ENCODE data around the gene SCN8A. TPM values are rescaled to one million over a fixed set of nuclear protein-coding genes. Genes with fewer than 3 reads are reported as not detected.

SCN8A gene
- total RNA-seq, 1 donor from 2014 or later: 1.3 TPM

DNA sequence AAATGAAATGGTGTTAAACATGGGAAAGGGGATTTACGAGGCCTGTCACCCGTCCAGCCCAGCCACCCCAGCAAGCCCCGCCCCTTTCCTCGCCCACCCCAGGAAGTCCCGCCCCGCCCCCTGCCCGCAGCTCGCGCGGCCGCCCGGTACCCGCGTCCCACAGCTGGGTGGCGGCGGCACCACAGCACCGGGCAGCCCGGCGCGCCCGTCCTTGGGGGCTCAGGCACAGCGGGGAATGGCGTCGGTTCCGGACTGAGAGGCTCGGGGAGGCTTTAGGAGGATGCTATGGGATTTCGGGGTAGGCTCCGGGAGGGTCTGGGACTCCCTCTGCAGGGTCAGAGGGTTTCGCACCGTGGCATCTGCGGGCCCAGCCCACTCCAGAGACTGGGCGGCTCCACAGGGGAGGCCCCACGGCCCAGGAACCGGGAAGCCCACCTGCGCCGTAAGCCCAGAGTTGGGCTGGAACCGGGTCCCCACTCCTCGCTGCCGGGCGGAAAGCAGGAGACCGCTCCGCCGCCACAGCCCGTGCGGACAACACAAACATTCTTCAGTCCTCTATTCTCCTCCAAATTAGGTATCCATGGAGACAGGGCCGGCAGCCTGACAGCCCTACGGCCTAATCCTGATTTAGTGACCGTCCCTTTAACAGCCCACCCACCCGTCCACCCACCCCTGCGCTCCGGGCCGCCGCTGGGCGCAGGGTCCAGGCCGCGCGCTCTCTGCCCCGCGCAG, 256.0 kb downstream of the SCN8A start:
- DNase-seq (ENCODE audit: low read depth): no peak
- Histone ChIP-seq H3K27me3 (ENCODE audit: control insufficient read depth, insufficient read depth, low read length) (no peaks in the 10 kb centered on the region), H3K36me3 (ENCODE audit: control insufficient read depth, insufficient read depth, low read length) (no peaks in the 10 kb centered on the region), H3K4me3 (ENCODE audit: low read depth, low read length) (peak overlapping the region; percentile 67)
- TF ChIP-seq, protein P1, sequence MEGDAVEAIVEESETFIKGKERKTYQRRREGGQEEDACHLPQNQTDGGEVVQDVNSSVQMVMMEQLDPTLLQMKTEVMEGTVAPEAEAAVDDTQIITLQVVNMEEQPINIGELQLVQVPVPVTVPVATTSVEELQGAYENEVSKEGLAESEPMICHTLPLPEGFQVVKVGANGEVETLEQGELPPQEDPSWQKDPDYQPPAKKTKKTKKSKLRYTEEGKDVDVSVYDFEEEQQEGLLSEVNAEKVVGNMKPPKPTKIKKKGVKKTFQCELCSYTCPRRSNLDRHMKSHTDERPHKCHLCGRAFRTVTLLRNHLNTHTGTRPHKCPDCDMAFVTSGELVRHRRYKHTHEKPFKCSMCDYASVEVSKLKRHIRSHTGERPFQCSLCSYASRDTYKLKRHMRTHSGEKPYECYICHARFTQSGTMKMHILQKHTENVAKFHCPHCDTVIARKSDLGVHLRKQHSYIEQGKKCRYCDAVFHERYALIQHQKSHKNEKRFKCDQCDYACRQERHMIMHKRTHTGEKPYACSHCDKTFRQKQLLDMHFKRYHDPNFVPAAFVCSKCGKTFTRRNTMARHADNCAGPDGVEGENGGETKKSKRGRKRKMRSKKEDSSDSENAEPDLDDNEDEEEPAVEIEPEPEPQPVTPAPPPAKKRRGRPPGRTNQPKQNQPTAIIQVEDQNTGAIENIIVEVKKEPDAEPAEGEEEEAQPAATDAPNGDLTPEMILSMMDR (IDR thresholded peaks at IDR 0.05; ENCODE audit: insufficient read depth, low read length, poor library complexity, severe bottlenecking): no peak

DNA sequence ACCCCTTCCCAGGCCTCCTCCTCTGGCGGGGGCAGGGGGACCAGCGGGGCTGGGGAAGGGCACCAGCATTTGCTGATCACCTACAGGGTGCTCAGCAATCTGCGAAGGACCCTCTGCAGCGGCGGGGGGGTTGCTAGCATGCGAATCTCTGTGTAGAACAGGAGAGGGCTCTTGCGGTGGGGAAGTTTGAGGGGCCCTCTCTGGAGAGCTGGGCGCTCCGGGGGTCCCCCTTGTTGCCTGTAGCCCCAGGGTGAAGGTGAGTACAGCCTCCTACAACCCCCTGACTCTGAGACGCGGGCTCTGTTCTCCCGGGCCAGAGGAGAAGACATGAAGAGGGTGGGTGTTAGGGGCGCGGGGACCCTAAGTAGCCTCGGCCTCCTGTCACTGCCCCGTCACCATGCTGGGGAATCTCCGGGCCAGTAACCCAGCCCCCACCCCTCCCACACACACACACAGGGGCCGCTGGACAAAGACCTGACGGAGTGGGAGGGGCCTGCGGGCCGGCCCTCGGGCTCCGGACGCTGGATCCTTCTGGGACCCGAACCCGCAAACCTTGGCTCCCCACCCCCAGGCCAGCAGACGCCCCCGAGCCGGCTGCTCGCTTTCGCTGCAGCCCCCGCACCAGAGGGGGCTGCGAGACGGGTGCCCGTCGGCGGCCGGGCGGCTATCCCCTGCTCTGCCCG, 256.8 kb downstream of the SCN8A start:
- TF ChIP-seq, protein P1 (IDR thresholded peaks at IDR 0.05; ENCODE audit: insufficient read depth, low read length, poor library complexity, severe bottlenecking): no peak
- H3K4me3 ChIP-seq (ENCODE audit: low read depth, low read length): peak overlapping the region; percentile 67
- H3K36me3 ChIP-seq (ENCODE audit: control insufficient read depth, insufficient read depth, low read length): no peaks in the 10 kb centered on the region
- DNase-seq (ENCODE audit: low read depth): no peak
- no peaks in the 10 kb centered on the region for H3K27me3 ChIP-seq (ENCODE audit: control insufficient read depth, insufficient read depth, low read length)

DNA sequence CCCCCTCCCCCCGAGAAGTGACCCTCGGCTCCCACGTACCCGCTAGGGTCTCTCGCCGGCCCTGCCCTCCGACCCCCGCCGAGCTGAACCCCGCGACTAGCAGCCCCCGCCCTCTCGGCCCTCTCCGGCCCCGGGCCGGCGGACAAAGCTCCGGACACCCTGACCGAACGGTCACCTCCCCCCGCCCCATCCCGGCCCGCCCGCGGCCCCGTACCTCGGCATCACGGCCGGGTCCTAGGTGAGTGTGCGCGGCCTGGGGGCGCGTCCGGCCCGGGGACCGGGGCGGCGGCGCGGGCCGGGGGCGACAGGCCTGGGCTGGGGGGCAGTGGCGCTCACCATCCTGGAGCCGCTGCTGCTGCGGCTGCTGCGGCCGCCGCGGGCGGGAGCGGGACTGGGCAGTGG, 257.3 kb downstream of the SCN8A start, which contains the start of gene FIGNL2:
FIGNL2 (minus strand) TSS at position 393 of the 402 bp plus-strand sequence. CDS start 26,305 bp downstream, outside the sequence.
- H3K36me3 ChIP-seq (ENCODE audit: control insufficient read depth, insufficient read depth, low read length): no peaks in the 10 kb centered on the region
- H3K27me3 ChIP-seq (ENCODE audit: control insufficient read depth, insufficient read depth, low read length): no peaks in the 10 kb centered on the region
- peak within 1 kb of the TSS; percentile 67 for H3K4me3 ChIP-seq (ENCODE audit: low read depth, low read length)

DNA sequence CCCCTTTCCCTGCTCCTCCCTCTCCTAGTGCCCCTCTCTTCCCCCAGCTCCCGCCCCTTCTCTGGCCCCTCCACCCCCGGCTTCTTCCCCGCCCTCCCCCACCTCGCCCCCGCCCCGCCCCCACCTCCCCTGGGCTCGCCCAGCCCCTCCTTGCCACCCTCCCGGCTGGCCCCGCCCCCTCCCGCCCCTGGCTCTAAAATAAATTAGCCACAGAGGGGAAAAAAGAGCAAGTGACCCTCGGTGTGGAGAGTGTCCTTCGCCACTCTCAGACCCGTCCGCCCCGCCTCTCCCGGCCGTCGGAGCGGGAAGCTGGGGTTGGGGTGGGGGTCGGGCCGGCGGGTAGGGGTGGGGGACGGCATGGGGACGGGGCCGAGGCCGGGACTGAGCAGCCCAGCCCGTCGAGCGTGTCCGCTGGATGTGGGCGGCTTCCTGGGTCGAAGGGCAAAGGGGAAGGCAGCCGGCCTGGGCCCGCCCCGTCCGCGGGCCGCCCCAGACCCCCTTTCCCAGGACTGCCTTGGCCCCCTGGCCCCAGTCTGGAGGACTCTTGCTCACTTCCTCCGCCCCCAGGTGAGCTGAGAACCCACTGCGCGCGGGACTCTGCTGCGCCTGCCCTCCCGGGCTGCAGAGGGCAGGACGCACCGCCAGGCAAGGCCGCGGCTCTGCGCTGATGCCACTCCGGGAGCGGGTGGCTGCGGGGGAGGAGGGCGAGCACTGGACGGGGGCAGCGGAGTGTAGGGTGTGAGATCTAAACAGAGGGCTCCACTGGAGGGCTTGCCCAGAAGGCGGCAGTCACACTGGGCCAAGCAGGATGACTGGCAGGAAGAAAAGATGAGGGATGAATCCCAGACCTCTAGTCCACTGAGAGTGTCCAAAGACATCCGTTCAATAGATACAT, 258.1 kb downstream of the SCN8A start:
- TF ChIP-seq, protein P1 (IDR thresholded peaks at IDR 0.05; ENCODE audit: insufficient read depth, low read length, poor library complexity, severe bottlenecking): peak; percentile 25
- peak overlapping the region; percentile 67 for H3K4me3 ChIP-seq (ENCODE audit: low read depth, low read length)
- H3K27me3 ChIP-seq (ENCODE audit: control insufficient read depth, insufficient read depth, low read length): no peaks in the 10 kb centered on the region
- H3K36me3 ChIP-seq (ENCODE audit: control insufficient read depth, insufficient read depth, low read length): no peaks in the 10 kb centered on the region
- no peak for DNase-seq (ENCODE audit: low read depth)

More for the DNA sequence above, 257.3 kb downstream of the SCN8A start, which contains the start of gene FIGNL2:
- TF ChIP-seq, protein P1 (IDR thresholded peaks at IDR 0.05; ENCODE audit: insufficient read depth, low read length, poor library complexity, severe bottlenecking): no peak
- no peak for DNase-seq (ENCODE audit: low read depth)

DNA sequence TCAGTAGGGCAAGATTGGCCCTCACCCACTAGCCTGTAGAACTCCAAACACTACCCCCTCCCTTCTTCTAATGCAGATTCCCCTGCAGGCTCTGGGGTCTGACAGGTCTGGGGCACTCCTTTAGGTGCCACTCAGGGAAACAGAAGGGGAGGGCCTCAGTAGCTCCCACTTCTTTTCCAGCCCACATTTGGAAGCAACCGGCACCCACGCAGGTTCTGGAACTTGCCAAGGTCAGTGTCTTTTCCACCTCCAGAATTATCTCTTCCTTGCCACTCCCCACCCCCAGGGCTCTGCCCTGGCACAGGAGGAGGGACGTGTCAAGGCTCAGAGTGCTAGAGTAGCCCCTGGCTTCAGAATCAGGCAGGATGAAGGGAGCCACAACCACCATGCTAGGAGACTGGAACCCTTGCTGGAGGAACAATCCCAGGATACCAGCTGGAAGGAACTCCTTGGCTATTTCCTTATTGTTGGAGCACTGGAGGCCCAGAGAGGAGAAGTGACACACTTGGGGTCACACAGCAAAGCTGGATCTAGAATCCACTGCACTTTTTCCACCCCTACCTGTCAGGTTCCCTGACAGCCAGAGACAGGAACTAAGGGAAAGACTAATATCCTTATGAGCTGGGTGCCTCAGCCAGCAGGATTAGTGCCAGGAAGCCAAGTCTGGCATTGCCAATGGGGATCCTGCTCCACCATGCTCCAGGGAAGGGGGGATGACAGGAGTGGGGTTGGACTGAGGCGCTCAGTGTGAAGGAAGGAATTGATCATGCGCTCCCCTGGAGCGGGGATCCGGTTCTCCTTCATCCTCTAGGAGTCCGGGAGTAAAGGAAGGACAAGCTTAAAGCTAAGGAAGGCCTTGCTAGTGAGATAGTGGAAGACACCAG, 259.3 kb downstream of the SCN8A start:
- no peak overlapping the region for H3K4me3 ChIP-seq (ENCODE audit: low read depth, low read length)
- TF ChIP-seq, protein P1 (IDR thresholded peaks at IDR 0.05; ENCODE audit: insufficient read depth, low read length, poor library complexity, severe bottlenecking): no peak
- no peaks in the 10 kb centered on the region for H3K36me3 ChIP-seq (ENCODE audit: control insufficient read depth, insufficient read depth, low read length)
- no peaks in the 10 kb centered on the region for H3K27me3 ChIP-seq (ENCODE audit: control insufficient read depth, insufficient read depth, low read length)
- DNase-seq (ENCODE audit: low read depth): no peak
